ENCODE results near the gene TMEM143. TPM values are rescaled to one million over a fixed set of nuclear protein-coding genes. Genes with fewer than 3 reads are reported as not detected.

TMEM143 gene
- total and polyA plus RNA-seq, 7 experiments from 2014 or later, result 5.7 to 39.8 (median 14.0) TPM

GRCh38 chr19:48364598-48365348 lies 1.0 kb upstream of the TMEM143 start:
- H3K9me3 ChIP-seq (ENCODE audit: control insufficient read depth in 2 of 3, low read length in 3 of 3), result no peaks in the 10 kb centered on the region

GRCh38 chr19:48363500-48363809 lies 285 bp downstream of the TMEM143 start:
- peaks cover 0 to 28% (median 6%) of the 10 kb centered on the region in 7 donors for H3K4me1 Mint-ChIP-seq
- ATAC-seq (no peak), DNase-seq (no peak)
- H3K4me3 Mint-ChIP-seq, result peak overlapping the region; percentile 80 to 97 (median 92)
- Histone ChIP-seq H3K4me3 (ENCODE audit: low read length) (peak overlapping the region; percentile 87), H3K36me3 (ENCODE audit: control insufficient read depth in 2 of 3, insufficient read depth in 3 of 3, low read length in 3 of 3) (peaks cover 0 to 12% (median 0%) of the 10 kb centered on the region in 3 experiments), H3K4me1 (ENCODE audit: control insufficient read depth in 2 of 2, insufficient read depth in 2 of 2, low read length in 2 of 2) (peaks cover 9 to 13% of the 10 kb centered on the region in 2 donors), H3K27me3 (ENCODE audit: control insufficient read depth in 2 of 2, insufficient read depth in 2 of 2, low read length in 2 of 2) (no peaks in the 10 kb centered on the region), H3K27ac (ENCODE audit: low read depth, low read length) (peak overlapping the region; percentile 86), H3K9me3 (ENCODE audit: control insufficient read depth in 2 of 3, low read length in 3 of 3) (no peaks in the 10 kb centered on the region)
- peak overlapping the region; percentile 89 to 98 (median 95) for H3K27ac Mint-ChIP-seq
- H3K36me3 Mint-ChIP-seq, result peaks cover 0 to 6% (median 1%) of the 10 kb centered on the region in 5 donors
- peaks cover 0 to 3% (median 0%) of the 10 kb centered on the region in 5 donors for H3K27me3 Mint-ChIP-seq
- peaks cover 0 to 5% (median 0%) of the 10 kb centered on the region in 11 donors for H3K9me3 Mint-ChIP-seq
- intact Hi-C loops (cut with micrococcal nuclease), result loop anchor here (1.0 to 5.0 kb wide), 6 partner anchors 42 to 881 kb away; partner anchors contain the start of genes CARD8 (in 1 of the 2), KPTN (in 1 of the 2), LMTK3 (in 1 of the 2) and RPL18 (in 1 of the 2)
- POLR2A ChIA-PET, result interaction anchor here (0.5 to 3.2 kb wide), 21 partner anchors 11 to 1513 kb away, joined by 3 to 47 read pairs (median 4); partner anchors contain the start of genes AKT1S1, EMP3, GRIN2D and GRWD1
- CTCF ChIA-PET, result interaction anchor here (0.6 to 2.3 kb wide), 6 partner anchors 12 to 127 kb away, joined by 3 to 8 read pairs (median 4); partner anchors contain the start of gene KDELR1

More at GRCh38 chr19:48364598-48365348, 1.0 kb upstream of the TMEM143 start:
- peak overlapping the region; percentile 89 to 98 (median 95) for H3K27ac Mint-ChIP-seq
- Histone ChIP-seq H3K4me1 (ENCODE audit: control insufficient read depth in 2 of 2, insufficient read depth in 2 of 2, low read length in 2 of 2) (peaks cover 9 to 13% of the 10 kb centered on the region in 2 donors), H3K4me3 (ENCODE audit: low read length) (peak overlapping the region; percentile 59), H3K27ac (ENCODE audit: low read depth, low read length) (peak overlapping the region; percentile 86), H3K36me3 (ENCODE audit: control insufficient read depth in 2 of 3, insufficient read depth in 3 of 3, low read length in 3 of 3) (peaks cover 0 to 4% (median 0%) of the 10 kb centered on the region in 3 experiments), H3K27me3 (ENCODE audit: control insufficient read depth in 2 of 2, insufficient read depth in 2 of 2, low read length in 2 of 2) (no peaks in the 10 kb centered on the region)
- H3K36me3 Mint-ChIP-seq, result peaks cover 0 to 1% (median 0%) of the 10 kb centered on the region in 5 donors
- peaks cover 0 to 28% (median 6%) of the 10 kb centered on the region in 7 donors for H3K4me1 Mint-ChIP-seq
- ChIA-PET CTCF (interaction anchor here (0.9 to 2.3 kb wide), 5 partner anchors 10 to 125 kb away, joined by 3 to 8 read pairs (median 3); partner anchors contain the start of gene KDELR1), POLR2A (interaction anchor here (0.6 to 3.2 kb wide), 17 partner anchors 15 to 254 kb away, joined by 3 to 47 read pairs (median 4); partner anchors contain the start of genes EMP3, GRIN2D, KDELR1 and RPL18)
- H3K9me3 Mint-ChIP-seq, result peaks cover 0 to 5% (median 0%) of the 10 kb centered on the region in 11 donors
- ATAC-seq (no peak), DNase-seq (no peak)
- H3K4me3 Mint-ChIP-seq, result peak overlapping the region; percentile 68 to 97 (median 92)
- peaks cover 0 to 3% (median 0%) of the 10 kb centered on the region in 5 donors for H3K27me3 Mint-ChIP-seq
- intact Hi-C loops (cut with micrococcal nuclease), result loop anchor here (1.0 to 5.0 kb wide), 17 partner anchors 27 to 882 kb away; partner anchors contain the start of genes GRWD1 (in 2 of the 2), KDELR1 (in 2 of the 2), LIG1 (in 2 of the 2) and ZSWIM9 (in 2 of the 2)

DNA sequence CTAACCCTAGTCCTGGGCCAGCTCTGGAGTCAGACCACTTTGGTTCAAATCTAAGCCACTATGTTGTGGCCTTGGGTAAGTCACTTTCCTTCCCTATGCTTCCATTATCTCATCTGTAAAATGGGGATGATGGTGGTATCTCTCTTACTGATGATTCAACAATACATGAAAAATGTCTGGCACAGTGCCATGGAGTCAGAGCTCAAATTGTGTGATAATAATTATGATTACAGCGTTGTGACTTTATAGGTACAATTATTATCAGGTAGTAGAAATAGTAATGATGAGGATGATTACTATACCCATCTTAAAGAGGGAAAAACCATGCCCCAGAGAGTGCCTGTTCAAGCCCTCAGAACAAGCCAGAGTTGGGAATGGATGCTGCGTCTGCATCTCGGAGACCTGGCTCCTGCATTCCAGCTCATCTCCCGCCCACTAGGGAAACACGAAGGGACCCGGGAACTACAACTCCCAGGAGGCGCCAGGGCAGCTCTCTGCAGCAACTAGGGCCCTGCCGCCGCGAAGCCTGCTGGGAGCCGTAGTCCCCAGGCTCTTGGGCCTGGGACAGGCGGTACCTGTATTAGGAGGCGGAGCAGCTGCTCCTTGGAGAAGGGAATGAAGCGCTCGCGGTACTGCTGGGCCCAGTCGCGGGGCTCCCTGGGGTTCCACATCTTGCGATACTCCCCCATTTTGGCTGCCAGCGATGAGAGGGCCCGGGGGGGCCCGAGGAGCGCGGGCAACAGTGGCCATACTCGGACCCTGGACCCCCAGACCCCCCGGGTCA lies 832 bp downstream of the TMEM143 start:
- H3K27me3 Mint-ChIP-seq, result peaks cover 0 to 3% (median 0%) of the 10 kb centered on the region in 5 donors
- POLR2A ChIA-PET, result interaction anchor here (0.7 to 3.2 kb wide), 12 partner anchors 12 to 130 kb away, joined by 3 to 47 read pairs (median 4); partner anchors contain the start of genes EMP3, GRWD1 and KDELR1
- CTCF ChIA-PET, result interaction anchor here (1.0 to 2.3 kb wide), 2 partner anchors 29 to 42 kb away, joined by 3 to 8 read pairs; no protein-coding TSS in a partner anchor

GRCh38 chr19:48361912-48362311 lies 1.8 kb downstream of the TMEM143 start:
- no peak overlapping the region for H3K4me3 ChIP-seq (ENCODE audit: low read length)
- ChIA-PET POLR2A (interaction anchor here (1.4 to 3.2 kb wide), 3 partner anchors 29 to 40 kb away, joined by 8 to 47 read pairs (median 16); a partner anchor contains a TSS), CTCF (interaction anchor here (0.7 kb wide), 1 partner anchor 147 kb away, joined by 3 read pairs; no protein-coding TSS in a partner anchor)
- H3K27ac ChIP-seq (ENCODE audit: low read depth, low read length), result no peak overlapping the region
- H3K36me3 ChIP-seq (ENCODE audit: control insufficient read depth in 2 of 3, insufficient read depth in 3 of 3, low read length in 3 of 3), result peaks cover 0 to 13% (median 0%) of the 10 kb centered on the region in 3 experiments
- H3K4me1 Mint-ChIP-seq, result peaks cover 0 to 28% (median 6%) of the 10 kb centered on the region in 7 donors
- peaks cover 0 to 5% (median 0%) of the 10 kb centered on the region in 11 donors for H3K9me3 Mint-ChIP-seq
- peaks cover 0 to 8% (median 1%) of the 10 kb centered on the region in 5 donors for H3K36me3 Mint-ChIP-seq
- intact Hi-C loops (cut with micrococcal nuclease), result loop anchor here (5.0 kb wide), 3 partner anchors 130 to 880 kb away; partner anchors contain the start of genes KPTN (in 1 of the 2) and LMTK3 (in 1 of the 2)
- H3K27me3 ChIP-seq (ENCODE audit: control insufficient read depth in 2 of 2, insufficient read depth in 2 of 2, low read length in 2 of 2), result no peaks in the 10 kb centered on the region
- H3K9me3 ChIP-seq (ENCODE audit: control insufficient read depth in 2 of 3, low read length in 3 of 3), result no peaks in the 10 kb centered on the region
- peak overlapping the region in 2 of 9 donors; percentile 18 to 20 for H3K27ac Mint-ChIP-seq
- peaks cover 9 to 13% of the 10 kb centered on the region in 2 donors for H3K4me1 ChIP-seq (ENCODE audit: control insufficient read depth in 2 of 2, insufficient read depth in 2 of 2, low read length in 2 of 2)
- no peak for ATAC-seq
- H3K27me3 Mint-ChIP-seq, result peaks cover 0 to 3% (median 0%) of the 10 kb centered on the region in 5 donors
- H3K4me3 Mint-ChIP-seq, result peak overlapping the region in 1 of 10 donors; percentile 25
- no peak for DNase-seq

More for the DNA sequence above, 832 bp downstream of the TMEM143 start:
- Histone ChIP-seq H3K27ac (ENCODE audit: low read depth, low read length) (peak overlapping the region; percentile 86), H3K9me3 (ENCODE audit: control insufficient read depth in 2 of 3, low read length in 3 of 3) (no peaks in the 10 kb centered on the region), H3K4me1 (ENCODE audit: control insufficient read depth in 2 of 2, insufficient read depth in 2 of 2, low read length in 2 of 2) (peaks cover 9 to 13% of the 10 kb centered on the region in 2 donors), H3K27me3 (ENCODE audit: control insufficient read depth in 2 of 2, insufficient read depth in 2 of 2, low read length in 2 of 2) (no peaks in the 10 kb centered on the region), H3K36me3 (ENCODE audit: control insufficient read depth in 2 of 3, insufficient read depth in 3 of 3, low read length in 3 of 3) (peaks cover 0 to 13% (median 0%) of the 10 kb centered on the region in 3 experiments), H3K4me3 (ENCODE audit: low read length) (peak overlapping the region; percentile 87)
- peak; percentile 73 to 94 (median 85) for DNase-seq
- Mint-ChIP-seq H3K4me3 (peak overlapping the region; percentile 80 to 97 (median 92)), H3K4me1 (peaks cover 0 to 28% (median 6%) of the 10 kb centered on the region in 7 donors), H3K36me3 (peaks cover 0 to 8% (median 1%) of the 10 kb centered on the region in 5 donors), H3K27ac (peak overlapping the region; percentile 89 to 98 (median 95)), H3K9me3 (peaks cover 0 to 5% (median 0%) of the 10 kb centered on the region in 11 donors)
- ATAC-seq, result peak; percentile 70
- intact Hi-C loops (cut with micrococcal nuclease), result loop anchor here (1.0 to 5.0 kb wide), 6 partner anchors 42 to 881 kb away; partner anchors contain the start of genes CARD8 (in 1 of the 2), KPTN (in 1 of the 2), LMTK3 (in 1 of the 2) and RPL18 (in 1 of the 2)

DNA sequence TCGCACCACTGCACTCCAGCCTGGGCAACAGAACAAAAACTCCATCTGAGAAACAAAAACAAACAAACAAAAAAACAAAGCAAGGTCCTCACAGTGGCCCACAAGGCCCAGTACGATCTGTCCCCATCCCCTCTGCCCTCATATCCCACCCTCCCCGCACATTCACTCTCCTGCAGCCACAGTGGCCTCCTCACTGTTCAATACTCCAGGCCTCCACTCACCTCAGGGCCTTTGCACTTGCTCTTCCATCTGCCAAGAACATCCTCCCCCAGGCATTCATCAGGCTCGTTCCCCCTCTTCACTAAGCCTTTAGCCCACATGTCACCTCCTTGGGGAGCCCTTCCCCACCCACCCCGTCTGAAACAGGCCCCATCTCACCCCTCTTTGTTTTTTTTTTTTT lies 4.6 kb downstream of the TMEM143 start:
- H3K4me1 Mint-ChIP-seq, result peaks cover 0 to 19% (median 6%) of the 10 kb centered on the region in 7 donors
- H3K27ac Mint-ChIP-seq, result no peak overlapping the region
- peaks cover 0 to 5% (median 0%) of the 10 kb centered on the region in 11 donors for H3K9me3 Mint-ChIP-seq
- ChIA-PET POLR2A (interaction anchor here (1.0 kb wide), 1 partner anchor 33 kb away, joined by 3 read pairs; no protein-coding TSS in a partner anchor), CTCF (interaction anchor here (0.6 to 0.8 kb wide), 2 partner anchors 40 to 67 kb away, joined by 3 read pairs; no protein-coding TSS in a partner anchor)
- Histone ChIP-seq H3K27me3 (ENCODE audit: control insufficient read depth in 2 of 2, insufficient read depth in 2 of 2, low read length in 2 of 2) (no peaks in the 10 kb centered on the region), H3K27ac (ENCODE audit: low read depth, low read length) (no peak overlapping the region), H3K9me3 (ENCODE audit: control insufficient read depth in 2 of 3, low read length in 3 of 3) (no peaks in the 10 kb centered on the region), H3K4me3 (ENCODE audit: low read length) (no peak overlapping the region), H3K4me1 (ENCODE audit: control insufficient read depth in 2 of 2, insufficient read depth in 2 of 2, low read length in 2 of 2) (peaks cover 6 to 9% of the 10 kb centered on the region in 2 donors), H3K36me3 (ENCODE audit: control insufficient read depth in 2 of 3, insufficient read depth in 3 of 3, low read length in 3 of 3) (peaks cover 0 to 13% (median 0%) of the 10 kb centered on the region in 3 experiments)
- H3K4me3 Mint-ChIP-seq, result no peak overlapping the region
- H3K27me3 Mint-ChIP-seq, result peaks cover 0 to 3% (median 0%) of the 10 kb centered on the region in 5 donors
- DNase-seq, result no peak
- peaks cover 0 to 8% (median 1%) of the 10 kb centered on the region in 5 donors for H3K36me3 Mint-ChIP-seq
- ATAC-seq, result no peak
- intact Hi-C loops (cut with micrococcal nuclease), result no loop called here

All from naive thymus-derived CD4-positive, alpha-beta T cell (primary cell).